ENCODE measurements around the gene SLC39A5. TPM values are rescaled to one million over a fixed set of nuclear protein-coding genes. Genes with fewer than 3 reads are reported as not detected.

Gene SLC39A5
- total RNA-seq, 2 experiments from 2014 or later = 0.76 to 1.2 TPM

- no peak for TF ChIP-seq CTCF (conservative IDR thresholded peaks at IDR 0.05; ENCODE audit: low read length)
- TF ChIP-seq EZH2phosphoT487 (IDR thresholded peaks at IDR 0.05; ENCODE audit: borderline replicate concordance, low read depth, low read length) = no peak
- intact Hi-C loops (cut with micrococcal nuclease; ENCODE audit: unreplicated experiment) = no loop called here
- no peak overlapping the region for H2AFZ ChIP-seq (ENCODE audit: low read length)
- H3K4me3 ChIP-seq (ENCODE audit: low read depth, low read length, poor library complexity, severe bottlenecking) = no peak overlapping the region
- no peak for DNase-seq (ENCODE audit: low spot score)
- no peaks in the 10 kb centered on the region for H4K20me1 ChIP-seq (ENCODE audit: insufficient read depth, low read length)
- ChIA-PET POLR2A (interaction anchor here (0.6 to 0.7 kb wide), 2 partner anchors 58 to 126 kb away, joined by 3 read pairs; no protein-coding TSS in a partner anchor), CTCF (ENCODE audit: unreplicated experiment) (no interaction called here)
- no peak overlapping the region for H3K27ac ChIP-seq (ENCODE audit: low read depth, low read length, poor library complexity, severe bottlenecking)
- H3K4me1 ChIP-seq (ENCODE audit: insufficient read depth, low read length, poor library complexity, severe bottlenecking) = no peaks in the 10 kb centered on the region
- no peak overlapping the region for H3K4me2 ChIP-seq (ENCODE audit: low read length)
- no peaks in the 10 kb centered on the region for H3K9me3 ChIP-seq (ENCODE audit: low read length)
- BruUV-seq (replicated peaks) = no TSS peak
- no peaks in the 10 kb centered on the region for H3K9me2 ChIP-seq (ENCODE audit: insufficient read depth, low read length)
- peaks cover 78% of the 10 kb centered on the region for H3K36me3 ChIP-seq (ENCODE audit: insufficient read depth, low read length)
- H3K79me2 ChIP-seq (ENCODE audit: insufficient read depth, low read depth, low read length) = no peaks in the 10 kb centered on the region
Observed at GRCh38 chr12:56247923-56248322, 18.1 kb downstream of the SLC39A5 start.

- H3K27ac ChIP-seq (ENCODE audit: low read depth, low read length, poor library complexity, severe bottlenecking) = no peak overlapping the region
- no peak for DNase-seq (ENCODE audit: low spot score)
- no peaks in the 10 kb centered on the region for H3K4me1 ChIP-seq (ENCODE audit: insufficient read depth, low read length, poor library complexity, severe bottlenecking)
- no peaks in the 10 kb centered on the region for H3K9me2 ChIP-seq (ENCODE audit: insufficient read depth, low read length)
- TF ChIP-seq EZH2phosphoT487 (IDR thresholded peaks at IDR 0.05; ENCODE audit: borderline replicate concordance, low read depth, low read length) (no peak), CTCF (conservative IDR thresholded peaks at IDR 0.05; ENCODE audit: low read length) (no peak)
- H2AFZ ChIP-seq (ENCODE audit: low read length) = no peak overlapping the region
- ChIA-PET CTCF (ENCODE audit: unreplicated experiment) (interaction anchor here (0.5 kb wide), 1 partner anchor 216 kb away, joined by 4 read pairs; no protein-coding TSS in a partner anchor), POLR2A (interaction anchor here (0.6 kb wide), 1 partner anchor 43 kb away, joined by 4 read pairs; no protein-coding TSS in a partner anchor)
- intact Hi-C loops (cut with micrococcal nuclease; ENCODE audit: unreplicated experiment) = no loop called here
- H3K4me3 ChIP-seq (ENCODE audit: low read depth, low read length, poor library complexity, severe bottlenecking) = no peak overlapping the region
- no peaks in the 10 kb centered on the region for H3K9me3 ChIP-seq (ENCODE audit: low read length)
- H4K20me1 ChIP-seq (ENCODE audit: insufficient read depth, low read length) = no peaks in the 10 kb centered on the region
- H3K79me2 ChIP-seq (ENCODE audit: insufficient read depth, low read depth, low read length) = no peaks in the 10 kb centered on the region
- H3K4me2 ChIP-seq (ENCODE audit: low read length) = no peak overlapping the region
- BruUV-seq (replicated peaks) = no TSS peak
- H3K36me3 ChIP-seq (ENCODE audit: insufficient read depth, low read length) = peaks cover 79% of the 10 kb centered on the region
Observed at GRCh38 chr12:56248711-56249110, 18.9 kb downstream of the SLC39A5 start.

- DNase-seq (ENCODE audit: low spot score) = no peak
- TF ChIP-seq EZH2phosphoT487 (IDR thresholded peaks at IDR 0.05; ENCODE audit: borderline replicate concordance, low read depth, low read length) (no peak), CTCF (conservative IDR thresholded peaks at IDR 0.05; ENCODE audit: low read length) (no peak)
- Histone ChIP-seq H3K36me3 (ENCODE audit: insufficient read depth, low read length) (peaks cover 81% of the 10 kb centered on the region), H3K27ac (ENCODE audit: low read depth, low read length, poor library complexity, severe bottlenecking) (no peak overlapping the region), H3K4me2 (ENCODE audit: low read length) (no peak overlapping the region), H3K9me3 (ENCODE audit: low read length) (no peaks in the 10 kb centered on the region), H3K79me2 (ENCODE audit: insufficient read depth, low read depth, low read length) (peaks cover 15% of the 10 kb centered on the region; the same call in 1 of the 2 replicates), H3K9me2 (ENCODE audit: insufficient read depth, low read length) (no peaks in the 10 kb centered on the region), H4K20me1 (ENCODE audit: insufficient read depth, low read length) (0 out of 2 replicates have a peak, but pooled peaks cover 5% of the 10 kb centered on the region), H3K4me1 (ENCODE audit: insufficient read depth, low read length, poor library complexity, severe bottlenecking) (peaks cover 11% of the 10 kb centered on the region), H3K4me3 (ENCODE audit: low read depth, low read length, poor library complexity, severe bottlenecking) (no peak overlapping the region), H2AFZ (ENCODE audit: low read length) (no peak overlapping the region)
- ChIA-PET CTCF (ENCODE audit: unreplicated experiment) (interaction anchor here (0.5 kb wide), 1 partner anchor 14 kb away, joined by 9 read pairs; no protein-coding TSS in a partner anchor), POLR2A (no interaction called here)
- intact Hi-C loops (cut with micrococcal nuclease; ENCODE audit: unreplicated experiment) = no loop called here
- no TSS peak for BruUV-seq (replicated peaks)
Observed at GRCh38 chr12:56252649-56253048, 22.8 kb downstream of the SLC39A5 start.
